ENCODE data around the gene EXO1.

The EXO1 gene

GRCh38 chr1:241891296-241891695 lies 43.3 kb downstream of the EXO1 start:
- no peak for DNase-seq (ENCODE audit: low spot score)

GRCh38 chr1:241894016-241894415 lies 46.0 kb downstream of the EXO1 start:
- no peak for DNase-seq (ENCODE audit: low spot score)

GRCh38 chr1:241895013-241895412 lies 47.0 kb downstream of the EXO1 start:
- no peak for DNase-seq (ENCODE audit: low spot score)

DNA sequence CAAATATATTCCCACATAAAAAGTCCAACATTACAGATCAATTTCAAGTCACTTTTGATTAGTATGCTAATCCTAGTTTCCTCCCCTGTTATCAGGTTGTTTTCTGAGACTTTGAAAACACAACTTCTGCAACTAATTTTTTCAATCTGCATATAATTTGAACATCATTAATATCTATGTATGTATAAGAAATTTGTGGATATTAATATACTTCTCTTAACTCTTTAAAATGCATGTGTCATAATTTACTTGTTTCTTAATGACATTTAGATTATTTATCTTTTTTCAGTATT lies 48.6 kb downstream of the EXO1 start:
- no peak for DNase-seq (ENCODE audit: low spot score)

DNA sequence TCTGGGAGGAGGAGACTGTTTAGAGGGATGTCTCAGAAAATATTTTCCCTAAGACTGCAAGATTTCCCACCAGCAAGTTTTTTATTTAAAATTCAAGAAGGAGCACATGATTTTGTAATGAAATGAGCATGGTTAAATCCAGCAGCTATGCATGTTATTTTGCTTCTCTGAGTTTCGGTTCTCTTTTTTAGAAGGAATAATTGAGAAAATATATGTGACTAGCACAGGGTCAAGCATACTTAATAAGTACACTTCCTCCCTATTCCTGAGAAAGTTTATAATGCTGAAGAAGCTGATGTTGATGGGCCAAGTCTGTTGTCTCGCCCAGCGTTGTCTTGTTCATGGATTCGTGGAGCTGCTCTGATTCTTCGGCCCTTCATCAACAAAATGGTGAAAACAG lies 51.2 kb downstream of the EXO1 start:
- no peak for DNase-seq (ENCODE audit: low spot score)

DNA sequence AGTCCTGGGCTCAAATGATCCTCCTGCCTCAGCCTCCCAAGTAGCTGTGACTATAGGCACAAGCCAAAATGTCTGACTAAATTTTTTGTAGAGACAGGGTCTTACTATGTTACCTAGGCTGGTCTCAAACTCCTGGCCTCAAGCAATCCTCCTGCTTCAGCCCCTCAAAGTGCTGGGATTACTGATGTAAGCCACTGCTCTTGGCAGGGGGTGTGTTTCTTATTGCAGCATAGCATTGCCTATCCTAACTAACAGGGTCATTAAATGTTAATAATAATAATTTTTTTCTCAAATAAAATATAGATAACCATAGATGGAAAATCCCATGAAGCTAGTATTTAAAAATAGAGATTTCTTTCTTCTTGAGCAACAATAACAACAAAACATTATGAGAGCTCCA lies 52.4 kb downstream of the EXO1 start:
- no peak for DNase-seq (ENCODE audit: low spot score)

DNA sequence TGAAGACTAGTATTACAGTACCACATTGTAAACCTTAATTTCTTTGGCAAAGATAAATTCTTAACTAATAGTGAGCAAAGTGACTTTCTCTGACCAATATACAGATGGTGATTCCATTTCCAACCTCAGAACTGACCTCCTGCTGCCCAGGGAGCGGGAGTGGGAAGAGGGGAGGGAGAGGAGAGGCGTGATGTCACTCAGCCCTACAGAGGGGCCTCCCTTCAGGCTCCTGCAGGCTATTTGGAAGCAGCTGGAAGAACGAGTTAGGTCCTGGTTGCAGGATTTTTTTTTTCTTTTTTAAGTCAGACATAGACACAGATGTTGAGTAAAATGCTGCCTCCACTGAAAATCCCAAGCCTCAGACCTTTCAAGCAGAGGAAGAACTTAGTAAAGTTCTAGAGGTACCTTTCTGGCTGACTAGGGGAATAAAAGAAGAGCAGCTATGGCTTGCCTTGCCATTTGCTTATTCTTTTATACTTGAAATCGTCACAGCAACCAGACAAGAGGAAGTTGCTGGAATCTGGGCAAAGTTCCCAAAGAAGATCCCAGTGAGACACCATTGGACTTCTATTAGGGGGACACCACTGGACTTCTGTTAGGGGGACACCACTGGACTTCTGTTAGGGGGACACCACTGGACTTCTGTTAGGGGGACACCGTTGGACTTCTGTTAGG lies 54.5 kb downstream of the EXO1 start:
- no peak for DNase-seq (ENCODE audit: low spot score)

GRCh38 chr1:241916196-241916595 lies 68.2 kb downstream of the EXO1 start:
- no peak for DNase-seq (ENCODE audit: low spot score)

DNA sequence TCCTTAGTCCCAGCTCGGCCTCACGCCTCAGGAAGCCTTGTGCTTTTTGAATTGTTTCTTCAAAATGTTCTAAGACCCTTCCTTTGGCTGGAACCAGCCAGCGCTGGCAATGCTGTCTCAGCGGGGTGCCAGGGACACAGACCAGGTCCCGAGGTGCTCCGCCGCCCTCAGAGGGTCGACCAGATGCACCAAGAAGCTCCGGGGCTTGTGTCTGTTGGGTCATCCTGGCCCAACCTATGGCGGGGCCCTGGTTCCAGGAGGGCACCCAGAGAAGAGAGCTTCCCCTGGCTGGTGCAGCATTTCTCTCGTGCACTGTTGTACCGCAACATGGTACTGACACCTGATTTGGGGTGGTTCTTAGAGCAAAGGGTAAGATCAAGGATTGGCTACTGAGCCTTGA lies 69.5 kb downstream of the EXO1 start:
- no peak for DNase-seq (ENCODE audit: low spot score)

- no peak for DNase-seq (ENCODE audit: low spot score)
Measured at GRCh38 chr1:241918879-241919278, 70.9 kb downstream of the EXO1 start.

DNA sequence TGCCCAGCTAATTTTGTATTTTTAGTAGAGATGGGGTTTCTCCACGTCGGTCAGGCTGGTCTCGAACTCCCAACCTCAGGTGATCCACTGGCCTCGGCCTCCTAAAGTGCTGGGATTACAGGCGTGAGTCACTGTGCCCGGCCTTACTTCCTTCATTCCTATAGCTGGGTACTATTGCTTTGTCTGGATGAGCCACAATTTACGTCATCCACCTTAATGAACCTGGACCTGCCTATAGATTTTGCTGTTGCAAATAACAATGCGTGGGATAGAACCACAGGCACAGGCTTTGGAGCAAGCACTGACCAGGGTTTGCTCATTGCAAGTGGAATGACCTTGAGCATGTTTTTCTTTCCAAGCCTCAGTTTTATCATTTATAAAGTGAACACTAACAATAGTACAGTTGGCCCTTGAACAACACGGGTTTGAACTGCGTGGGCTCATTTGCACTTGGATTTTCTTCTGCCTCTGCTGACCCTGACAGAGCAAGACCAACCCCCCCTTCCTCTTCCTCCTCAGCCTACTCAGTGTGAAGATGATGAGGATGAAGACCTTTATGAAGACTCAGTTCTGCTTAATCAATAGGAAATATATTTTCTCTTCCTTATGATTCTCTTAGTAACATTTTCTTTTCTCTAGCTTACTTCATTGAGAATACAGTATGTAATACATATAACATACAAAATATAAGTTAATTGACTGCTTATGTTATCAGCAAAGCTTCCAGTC lies 76.2 kb downstream of the EXO1 start:
- no peak for DNase-seq (ENCODE audit: low spot score)

GRCh38 chr1:241926141-241926540 lies 78.1 kb downstream of the EXO1 start:
- no peak for DNase-seq (ENCODE audit: low spot score)

DNA sequence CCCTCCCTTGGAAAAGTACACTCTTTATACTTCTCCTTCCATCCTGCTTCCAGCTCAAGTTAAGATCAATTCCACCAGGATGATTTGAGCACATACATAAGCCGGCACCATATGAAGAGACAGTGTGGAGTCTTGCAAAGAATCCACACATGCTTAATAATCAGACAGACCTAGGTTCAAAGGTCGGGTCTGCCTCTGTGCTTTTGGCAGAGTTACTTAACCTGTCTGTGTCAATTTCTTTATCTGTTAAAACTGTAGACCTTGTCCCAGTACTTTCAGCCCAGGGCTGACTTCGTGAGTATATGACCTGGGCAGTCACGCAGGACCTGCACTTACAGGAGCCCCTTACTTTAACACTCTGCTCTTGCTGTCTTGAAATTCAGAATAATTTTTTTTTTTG lies 79.3 kb downstream of the EXO1 start:
- no peak for DNase-seq (ENCODE audit: low spot score)

DNA sequence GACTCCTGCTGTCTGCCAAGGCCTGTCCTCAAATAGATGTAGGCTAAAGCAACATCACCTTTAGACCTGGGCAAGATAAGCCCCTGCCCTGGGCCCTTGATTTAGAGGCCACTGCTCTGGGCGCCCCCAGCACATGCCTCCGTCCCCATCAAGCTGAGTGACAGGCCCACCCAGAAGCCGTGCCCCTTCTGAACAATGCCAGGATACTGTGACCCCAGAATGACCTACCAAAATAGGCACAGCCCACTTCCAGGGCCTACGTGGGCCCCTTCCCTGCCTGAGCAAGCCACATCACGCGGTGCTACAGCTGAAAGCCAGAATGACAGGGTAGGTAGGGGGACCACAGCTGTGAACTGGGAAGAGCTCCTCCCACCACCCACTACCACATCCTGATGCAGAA lies 84.8 kb downstream of the EXO1 start:
- no peak for DNase-seq (ENCODE audit: low spot score)

- DNase-seq (ENCODE audit: low spot score): no peak
Measured at GRCh38 chr1:241934201-241934848, 86.3 kb downstream of the EXO1 start.

- no peak for DNase-seq (ENCODE audit: low spot score)
Measured at GRCh38 chr1:241934866-241935265, 86.9 kb downstream of the EXO1 start.

Data from activated CD4-positive, alpha-beta T cell treated with anti-CD3 and anti-CD28 coated beads, Interleukin-2, Interleukin-4, amounts not matched to agents 100 ng/mL and 50 ng/mL, durations not matched to agents 16 hours and 8 hours (primary cell).